Glomerular visceral epithelial cell (primary cell): ENCODE data around the gene KIFBP.
"Not testable (repeated sequence)": the region's sequence is repeated elsewhere in the genome, so short reads cannot be mapped to it uniquely, and the experiment has no call there.

Experiments used
- DNase-seq: peaks from one replicate; pipeline ENCODE4 v3.0.0-alpha.2; 2016; ENCODE audit errors: extremely low spot score

KIFBP gene

GRCh38 chr10:68988530-68989316, at the start of gene KIFBP:
KIFBP (plus strand) TSS chr10:68988803; CDS start chr10:68988833, 30 bp downstream.
- peak; percentile 97 for DNase-seq

- no peak for DNase-seq
Observed at GRCh38 chr10:68938884-68939283, 49.7 kb upstream of the KIFBP start.

GRCh38 chr10:68940917-68941316, 47.7 kb upstream of the KIFBP start:
- DNase-seq: not testable (repeated sequence)

- no peak for DNase-seq
Observed at GRCh38 chr10:68950598-68950997, 38.0 kb upstream of the KIFBP start.

- DNase-seq: no peak
Observed at GRCh38 chr10:68954904-68955303, 33.7 kb upstream of the KIFBP start.

GRCh38 chr10:68955355-68955831, 33.2 kb upstream of the KIFBP start:
- no peak for DNase-seq

GRCh38 chr10:68955832-68956532, 32.6 kb upstream of the KIFBP start, which contains the start of gene DDX21:
DDX21 (plus strand) TSS chr10:68956170; CDS start chr10:68956226, 56 bp downstream.
- peak; percentile 89 for DNase-seq

- DNase-seq: no peak
Observed at GRCh38 chr10:68957284-68957615, 31.4 kb upstream of the KIFBP start.

GRCh38 chr10:68957654-68958053, 30.9 kb upstream of the KIFBP start:
- no peak for DNase-seq

- no peak for DNase-seq
Observed at GRCh38 chr10:68959695-68960527, 28.7 kb upstream of the KIFBP start.

GRCh38 chr10:68963151-68963550, 25.5 kb upstream of the KIFBP start:
- DNase-seq: no peak

GRCh38 chr10:68973975-68974374, 14.6 kb upstream of the KIFBP start:
- no peak for DNase-seq

GRCh38 chr10:68975936-68976473, 12.6 kb upstream of the KIFBP start:
- not testable (repeated sequence) for DNase-seq

- not testable (repeated sequence) for DNase-seq
Observed at GRCh38 chr10:68979738-68980137, 8.9 kb upstream of the KIFBP start.

GRCh38 chr10:68981074-68981473, 7.5 kb upstream of the KIFBP start:
- no peak for DNase-seq

- DNase-seq: no peak
Observed at GRCh38 chr10:68982389-68982788, 6.2 kb upstream of the KIFBP start.

- no peak for DNase-seq
Observed at GRCh38 chr10:68987611-68988010, 992 bp upstream of the KIFBP start.

- no peak for DNase-seq
Observed at GRCh38 chr10:68989317-68989990, 851 bp downstream of the KIFBP start.

- DNase-seq: peak; percentile 42
Observed at GRCh38 chr10:68992636-68993440, 4.2 kb downstream of the KIFBP start.

GRCh38 chr10:68997211-68997610, 8.6 kb downstream of the KIFBP start:
- no peak for DNase-seq
